NCI-H1417 treated with DMSO at 0.1 percent for 48 hours (cell line): ENCODE measurements around the gene BHLHE23.

Experiments
- DNase-seq: peaks from one replicate; lab custom pipeline; 2025; lab: John Stamatoyannopoulos, UW

The BHLHE23 gene

GRCh38 chr20:63006540-63007359, at the start of gene BHLHE23:
BHLHE23 (minus strand) TSS chr20:63006964; CDS start chr20:63006774, 190 bp downstream.
- no peak for DNase-seq

- no peak for DNase-seq
Observed at GRCh38 chr20:63055575-63056235, 48.9 kb upstream of the BHLHE23 start.

- DNase-seq: no peak
Observed at GRCh38 chr20:63054681-63055240, 48.0 kb upstream of the BHLHE23 start.

- no peak for DNase-seq
Observed at GRCh38 chr20:63054103-63054474, 47.3 kb upstream of the BHLHE23 start.

- DNase-seq: no peak
Observed at GRCh38 chr20:63053432-63054102, 46.8 kb upstream of the BHLHE23 start.

- no peak for DNase-seq
Observed at GRCh38 chr20:63052571-63053431, 46.0 kb upstream of the BHLHE23 start.

- no peak for DNase-seq
Observed at GRCh38 chr20:63051911-63052310, 45.1 kb upstream of the BHLHE23 start.

GRCh38 chr20:63051186-63051860, 44.6 kb upstream of the BHLHE23 start:
- no peak for DNase-seq

- no peak for DNase-seq
Observed at GRCh38 chr20:63050406-63050805, 43.6 kb upstream of the BHLHE23 start.

GRCh38 chr20:63049561-63050221, 42.9 kb upstream of the BHLHE23 start:
- DNase-seq: no peak

GRCh38 chr20:63049191-63049518, 42.4 kb upstream of the BHLHE23 start:
- DNase-seq: no peak

- DNase-seq: no peak
Observed at GRCh38 chr20:63048516-63049190, 41.9 kb upstream of the BHLHE23 start.

GRCh38 chr20:63047946-63048345, 41.2 kb upstream of the BHLHE23 start:
- DNase-seq: no peak

- no peak for DNase-seq
Observed at GRCh38 chr20:63047267-63047666, 40.5 kb upstream of the BHLHE23 start.

- DNase-seq: no peak
Observed at GRCh38 chr20:63046841-63047240, 40.1 kb upstream of the BHLHE23 start.

- DNase-seq: no peak
Observed at GRCh38 chr20:63045991-63046390, 39.2 kb upstream of the BHLHE23 start.

GRCh38 chr20:63045401-63045800, 38.6 kb upstream of the BHLHE23 start:
- no peak for DNase-seq

- DNase-seq: no peak
Observed at GRCh38 chr20:63044605-63045004, 37.8 kb upstream of the BHLHE23 start.

- no peak for DNase-seq
Observed at GRCh38 chr20:63044204-63044600, 37.4 kb upstream of the BHLHE23 start.
